ENCODE results near the gene NMUR1.

The NMUR1 gene

DNA sequence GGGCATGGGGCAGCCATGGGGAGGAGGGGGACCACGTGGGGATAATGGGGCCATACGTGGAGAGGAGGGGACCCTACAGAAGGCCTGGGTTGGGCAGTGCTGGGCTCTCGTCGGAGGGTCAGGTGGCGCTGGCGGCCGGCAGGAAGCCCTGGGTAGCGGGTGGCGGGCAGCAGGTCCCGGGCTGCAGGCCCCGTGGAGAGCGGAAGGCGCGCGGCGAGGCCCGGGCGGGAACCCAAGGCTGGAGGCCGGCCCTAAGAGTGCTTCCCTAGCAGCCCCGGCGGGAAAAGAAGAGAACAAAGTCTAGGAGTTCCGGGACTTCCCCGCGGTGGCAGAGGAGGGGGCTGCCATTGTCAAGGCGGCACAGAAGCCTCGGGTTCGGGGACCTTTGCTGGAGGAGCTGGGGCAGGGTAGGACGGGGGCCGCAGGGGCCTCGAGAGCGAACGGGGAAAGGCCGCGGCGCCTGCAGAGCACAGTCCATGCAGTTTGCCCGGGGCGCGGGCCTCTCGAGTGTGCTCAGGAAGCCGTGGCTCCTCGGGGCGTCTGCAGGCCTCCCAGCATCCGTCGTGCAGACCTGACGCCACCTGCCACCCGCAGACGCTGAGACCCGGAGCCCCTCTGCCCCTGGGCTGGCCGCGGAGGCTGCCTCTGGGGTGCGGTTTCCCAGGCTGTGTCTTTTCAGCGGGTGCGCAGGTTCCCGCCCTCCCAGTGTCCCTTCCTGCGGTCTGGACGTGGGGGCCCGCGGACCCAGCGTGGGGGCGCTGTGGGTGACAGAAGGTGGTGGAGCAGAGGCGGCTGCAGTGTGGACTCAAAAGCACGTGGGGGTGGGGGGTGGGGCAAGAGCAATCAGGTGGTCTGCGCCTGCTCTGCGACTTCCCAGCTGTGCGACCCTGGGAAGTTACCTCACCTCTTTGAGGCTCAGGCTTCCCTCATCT is 46.6 kb downstream of the NMUR1 start:
- peak; percentile 11 for DNase-seq (ENCODE audit: low read depth)

DNA sequence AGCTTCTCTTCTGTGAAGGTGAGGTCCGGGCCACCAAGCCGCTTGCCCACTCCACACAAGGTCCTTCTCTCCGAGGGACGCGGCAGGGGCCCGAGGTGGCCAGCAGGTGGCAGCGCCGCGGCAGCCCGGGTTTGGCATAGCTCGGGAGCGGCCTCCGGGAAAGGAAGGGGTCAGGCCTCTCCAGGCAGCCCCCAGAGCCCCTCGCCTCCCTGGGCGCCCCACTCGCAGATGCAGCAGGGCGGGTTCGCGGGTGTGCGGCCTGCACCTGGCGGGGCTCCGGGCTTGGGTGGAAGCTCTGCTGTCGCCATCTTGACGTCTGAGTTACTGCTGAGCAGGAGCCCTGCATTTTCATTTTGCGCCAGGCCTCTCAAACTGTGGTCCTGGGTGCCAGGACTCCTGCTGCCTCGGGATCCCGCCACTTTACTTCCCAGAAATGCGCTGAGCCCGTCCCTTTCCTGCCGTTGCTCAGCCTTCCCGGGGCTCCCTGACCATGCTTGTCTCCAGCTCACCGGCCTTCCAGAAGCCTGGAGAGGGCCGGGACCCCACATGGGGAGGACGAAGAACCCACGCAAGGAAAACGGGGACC is 47.3 kb downstream of the NMUR1 start:
- DNase-seq (ENCODE audit: low read depth): peak; percentile 17

DNA sequence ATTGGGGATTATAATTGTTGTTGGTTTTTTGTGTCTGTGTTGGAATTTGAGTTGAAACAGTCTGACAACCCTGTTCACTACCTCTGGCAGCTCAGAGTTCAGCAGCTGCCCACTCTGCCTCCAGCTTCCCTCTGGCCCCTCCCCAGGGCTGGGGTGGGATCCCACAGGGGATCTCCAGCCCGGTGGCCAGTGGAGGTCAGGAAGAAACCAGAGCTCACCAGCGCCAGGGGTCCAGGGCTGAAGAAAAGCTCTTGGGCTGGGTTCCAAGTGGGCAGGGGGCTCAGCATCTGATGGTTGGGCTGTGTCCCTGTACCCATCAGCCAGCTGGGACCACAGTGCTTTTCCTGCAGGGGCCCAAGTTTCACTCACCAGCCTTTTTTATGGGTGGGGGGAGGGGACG is 49.5 kb downstream of the NMUR1 start:
- DNase-seq (ENCODE audit: low read depth): no peak

DNA sequence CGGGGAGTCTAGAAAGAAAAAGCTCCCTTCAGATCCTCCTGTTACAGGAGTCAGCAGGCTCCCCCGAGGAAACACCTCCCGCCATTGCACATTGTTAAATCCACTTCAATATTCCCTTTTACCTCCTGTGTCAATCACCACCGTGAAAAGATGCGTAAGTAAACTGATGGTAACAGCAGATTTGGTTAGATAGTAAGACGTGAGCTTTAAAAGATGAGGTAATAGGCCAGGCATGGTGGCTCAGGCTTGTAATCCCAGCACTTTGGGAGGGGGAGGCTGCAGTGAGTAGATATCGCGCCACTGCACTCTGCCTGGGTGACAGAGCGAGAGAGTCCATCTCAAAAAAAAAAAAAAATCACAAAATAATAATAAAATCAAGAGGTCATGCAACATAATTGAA is 50.8 kb downstream of the NMUR1 start:
- no peak for DNase-seq (ENCODE audit: low read depth)

DNA sequence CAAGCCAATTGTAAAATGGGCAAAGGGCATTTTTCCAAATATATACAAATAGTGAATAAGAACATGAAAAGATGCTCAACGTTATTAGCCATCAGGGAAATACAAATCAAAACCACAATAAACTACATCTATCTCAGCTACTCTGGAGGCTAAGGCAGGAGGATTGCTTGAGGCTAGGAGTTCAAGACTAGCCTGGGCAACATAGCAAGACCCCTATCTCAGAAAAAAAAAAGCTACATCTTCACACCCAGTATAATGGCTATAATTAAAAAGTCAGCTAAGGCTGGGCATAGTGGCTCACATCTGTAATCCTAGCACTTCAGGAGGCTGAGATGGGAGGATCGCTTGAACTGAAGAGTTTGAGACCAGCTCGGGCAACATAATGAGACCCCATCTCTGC is 53.3 kb downstream of the NMUR1 start:
- no peak for DNase-seq (ENCODE audit: low read depth)

DNA sequence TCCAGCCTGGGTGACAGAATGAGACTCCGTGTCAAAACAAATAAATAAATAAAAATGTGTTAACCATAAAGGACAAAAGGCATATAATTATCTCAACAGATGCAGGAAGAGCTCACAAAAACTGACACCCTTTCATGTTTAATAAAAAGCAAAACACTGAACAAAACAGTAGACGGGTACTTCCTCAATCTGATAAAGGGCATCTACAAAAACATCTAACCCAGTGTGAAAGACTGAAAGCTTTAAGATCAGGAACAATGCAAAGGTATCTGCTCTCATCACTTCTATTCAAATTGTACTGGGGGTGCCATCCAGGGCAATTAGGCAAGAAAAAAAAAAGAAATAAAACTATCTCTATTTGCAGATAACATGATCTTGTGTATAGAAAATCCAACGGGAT is 54.3 kb downstream of the NMUR1 start:
- no peak for DNase-seq (ENCODE audit: low read depth)

Measured in HS-27A (cell line).